ENCODE data around the gene DPF3. TPM values are rescaled to one million over a fixed set of nuclear protein-coding genes. Genes with fewer than 3 reads are reported as not detected.

Gene DPF3
- total and polyA plus RNA-seq, 11 donors, result 13.5 to 53.8 (median 37.0) TPM

GRCh38 chr14:72701237-72701565, 192.7 kb downstream of the DPF3 start:
- Histone ChIP-seq H3K4me3 (no peak overlapping the region), H3K27me3 (no peaks in the 10 kb centered on the region), H3K27ac (peak overlapping the region in 4 of 12 donors; percentile 1 to 48 (median 34)), H3K9me3 (no peaks in the 10 kb centered on the region), H3K36me3 (peaks cover 0 to 8% (median 0%) of the 10 kb centered on the region in 9 donors), H3K4me1 (peaks cover 0 to 66% (median 22%) of the 10 kb centered on the region in 12 donors)
- TF ChIP-seq CTCF (IDR thresholded peaks at IDR 0.05) (no peak), POLR2A (IDR thresholded peaks at IDR 0.05) (no peak)
- ATAC-seq, result no peak
- WGBS, 4 donors, result 39 to 48% (median 45%) methylated on average over 7 of the region's 7 CpGs
- DNase-seq, result no peak
- intact Hi-C loops (cut with DNase I), result loop anchor here in 1 of 10 donors (5.0 kb wide), 1 partner anchor 86 kb away; no protein-coding TSS in a partner anchor

GRCh38 chr14:72700338-72701236, 193.3 kb downstream of the DPF3 start:
- H3K4me3 ChIP-seq, result no peak overlapping the region
- no peaks in the 10 kb centered on the region for H3K9me3 ChIP-seq
- WGBS, 4 donors, result 64 to 75% (median 71%) methylated on average over 12 of the region's 12 CpGs
- DNase-seq (no peak), ATAC-seq (peak in 3 of 4 donors; percentile 2 to 6 (median 5))
- TF ChIP-seq POLR2A (IDR thresholded peaks at IDR 0.05), result no peak
- TF ChIP-seq CTCF (IDR thresholded peaks at IDR 0.05), result no peak
- peaks cover 0 to 61% (median 22%) of the 10 kb centered on the region in 12 donors for H3K4me1 ChIP-seq
- H3K27ac ChIP-seq, result peak overlapping the region in 5 of 12 donors; percentile 22 to 54 (median 41)
- H3K27me3 ChIP-seq, result no peaks in the 10 kb centered on the region
- peaks cover 0 to 8% (median 0%) of the 10 kb centered on the region in 9 donors for H3K36me3 ChIP-seq
- intact Hi-C loops (cut with DNase I), result loop anchor here in 1 of 10 donors (5.0 kb wide), 1 partner anchor 87 kb away; no protein-coding TSS in a partner anchor

DNA sequence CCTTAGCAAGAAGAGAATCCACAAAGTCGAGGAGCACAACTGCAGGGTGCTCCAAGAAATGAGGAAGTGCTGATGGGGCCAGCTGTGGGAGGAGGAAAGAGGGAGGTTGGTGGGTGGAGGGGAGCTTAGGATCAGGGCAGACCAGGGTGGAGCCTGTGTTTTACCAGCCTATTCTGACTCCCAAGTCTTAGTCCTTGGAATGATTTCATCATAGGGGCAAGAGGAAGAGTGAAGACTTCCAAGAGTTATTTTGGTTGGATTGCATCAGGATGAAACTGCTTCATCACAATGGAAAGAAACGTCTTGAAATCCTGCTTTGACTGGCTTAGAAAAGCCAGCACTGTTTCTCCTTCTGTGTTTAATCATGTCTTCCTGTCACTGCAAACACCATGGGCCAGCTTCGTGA, 194.0 kb downstream of the DPF3 start:
- H3K4me1 ChIP-seq, result peaks cover 0 to 53% (median 22%) of the 10 kb centered on the region in 12 donors
- peaks cover 0 to 8% (median 0%) of the 10 kb centered on the region in 9 donors for H3K36me3 ChIP-seq
- intact Hi-C loops (cut with DNase I), result loop anchor here in 1 of 10 donors (5.0 kb wide), 1 partner anchor 87 kb away; no protein-coding TSS in a partner anchor
- WGBS, 4 donors, result 13 to 21% (median 16%) methylated on average over 3 of the region's 3 CpGs
- TF ChIP-seq CTCF (IDR thresholded peaks at IDR 0.05), result no peak
- TF ChIP-seq POLR2A (IDR thresholded peaks at IDR 0.05), result no peak
- H3K27me3 ChIP-seq, result no peaks in the 10 kb centered on the region
- no peaks in the 10 kb centered on the region for H3K9me3 ChIP-seq
- peak in 1 of 5 donors; percentile 69 for DNase-seq
- peak overlapping the region in 4 of 12 donors; percentile 26 to 54 (median 44) for H3K27ac ChIP-seq
- ATAC-seq, result peak in 3 of 4 donors; percentile 49 to 64 (median 54)
- H3K4me3 ChIP-seq, result no peak overlapping the region

DNA sequence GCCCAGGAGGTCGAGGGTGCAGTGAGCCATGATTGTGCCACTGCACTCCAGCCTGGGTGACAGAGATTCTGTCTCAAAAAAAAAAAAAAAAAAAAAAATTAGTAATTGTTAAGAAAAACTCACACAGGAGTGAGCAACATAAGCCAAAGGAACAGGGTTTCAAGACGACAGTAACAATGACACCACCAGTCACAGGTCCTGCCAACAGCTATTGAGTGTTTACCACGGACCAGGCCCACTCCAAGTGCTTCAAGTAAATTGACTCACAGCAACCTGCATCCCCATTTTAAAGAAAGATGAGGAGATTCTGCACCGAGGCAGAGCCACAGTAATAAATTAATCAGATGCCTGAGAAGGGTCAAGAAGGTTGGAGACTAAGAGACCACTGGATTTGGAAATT, 194.5 kb downstream of the DPF3 start:
- H3K27ac ChIP-seq, result peak overlapping the region in 1 of 12 donors; percentile 54
- DNase-seq (no peak), ATAC-seq (no peak)
- intact Hi-C loops (cut with DNase I), result no loop called here
- H3K4me3 ChIP-seq, result no peak overlapping the region
- H3K27me3 ChIP-seq, result no peaks in the 10 kb centered on the region
- no peaks in the 10 kb centered on the region for H3K9me3 ChIP-seq
- TF ChIP-seq POLR2A (IDR thresholded peaks at IDR 0.05) (no peak), CTCF (IDR thresholded peaks at IDR 0.05) (no peak)
- 65 to 71% (median 68%) methylated on average over 4 of the region's 4 CpGs for whole genome bisulfite sequencing, 4 donors
- H3K36me3 ChIP-seq, result peaks cover 0 to 8% (median 0%) of the 10 kb centered on the region in 9 donors
- H3K4me1 ChIP-seq, result peaks cover 0 to 49% (median 22%) of the 10 kb centered on the region in 12 donors

Data from heart left ventricle (tissue), 16 donors.